ENCODE results near the gene PGP. TPM values are rescaled to one million over a fixed set of nuclear protein-coding genes. Genes with fewer than 3 reads are reported as not detected.

PGP gene
- total and polyA plus RNA-seq, 4 donors = 3.4 to 9.9 (median 6.3) TPM

- no peaks in the 10 kb centered on the region for H3K4me1 ChIP-seq (ENCODE audit: control insufficient read depth in 4 of 4, insufficient read depth in 4 of 4, low read length in 3 of 4)
- H3K27ac ChIP-seq (ENCODE audit: low read depth in 1 of 2, low read length in 2 of 2) = no peak overlapping the region
- WGBS = 96% methylated on average over 31 of the region's 31 CpGs
- H3K27me3 ChIP-seq (ENCODE audit: control insufficient read depth in 4 of 4, insufficient read depth in 4 of 4, low read length in 3 of 4) = no peaks in the 10 kb centered on the region
- H3K36me3 ChIP-seq (ENCODE audit: control insufficient read depth in 4 of 4, insufficient read depth in 3 of 4, low read depth in 1 of 4, low read length in 3 of 4) = peaks cover 9 to 29% (median 14%) of the 10 kb centered on the region in 4 donors
- no peak for DNase-seq (ENCODE audit: low spot score)
- H3K4me3 ChIP-seq (ENCODE audit: low read depth in 1 of 3, low read length in 3 of 3) = no peak overlapping the region
- H3K9me3 ChIP-seq (ENCODE audit: control insufficient read depth in 4 of 4, low read length in 3 of 4) = no peaks in the 10 kb centered on the region
- TF ChIP-seq GABPA (IDR thresholded peaks at IDR 0.05 in 1 of 2, conservative IDR thresholded peaks at IDR 0.05 in 1 of 2) (no peak), RAD21 (IDR thresholded peaks at IDR 0.05) (no peak), TAF1 (conservative IDR thresholded peaks at IDR 0.05) (no peak)
- no peak overlapping the region for H3K9ac ChIP-seq (ENCODE audit: low read depth in 1 of 2, low read length in 2 of 2)
These were observed 35.1 kb downstream of the PGP start for GRCh38 chr16:2179576-2179975.

GRCh38 chr16:2179107-2179501 lies 35.5 kb downstream of the PGP start:
- no peaks in the 10 kb centered on the region for H3K27me3 ChIP-seq (ENCODE audit: control insufficient read depth in 4 of 4, insufficient read depth in 4 of 4, low read length in 3 of 4)
- peaks cover 10 to 34% (median 18%) of the 10 kb centered on the region in 4 donors for H3K36me3 ChIP-seq (ENCODE audit: control insufficient read depth in 4 of 4, insufficient read depth in 3 of 4, low read depth in 1 of 4, low read length in 3 of 4)
- no peak for TF ChIP-seq FOXA1 (IDR thresholded peaks at IDR 0.05)
- no peak for TF ChIP-seq RXRA (IDR thresholded peaks at IDR 0.05)
- no peak for TF ChIP-seq NR2F2 (IDR thresholded peaks at IDR 0.05)
- TF ChIP-seq GABPA (IDR thresholded peaks at IDR 0.05 in 1 of 2, conservative IDR thresholded peaks at IDR 0.05 in 1 of 2) = no peak
- no peak for TF ChIP-seq REST (IDR thresholded peaks at IDR 0.05)
- 71% methylated on average over 50 of the region's 50 CpGs for WGBS
- no peak overlapping the region for H3K4me3 ChIP-seq (ENCODE audit: low read depth in 1 of 3, low read length in 3 of 3)
- H3K9me3 ChIP-seq (ENCODE audit: control insufficient read depth in 4 of 4, low read length in 3 of 4) = no peaks in the 10 kb centered on the region
- no peak overlapping the region for H3K27ac ChIP-seq (ENCODE audit: low read depth in 1 of 2, low read length in 2 of 2)
- DNase-seq (ENCODE audit: low spot score) = no peak
- H3K9ac ChIP-seq (ENCODE audit: low read depth in 1 of 2, low read length in 2 of 2) = no peak overlapping the region
- no peaks in the 10 kb centered on the region for H3K4me1 ChIP-seq (ENCODE audit: control insufficient read depth in 4 of 4, insufficient read depth in 4 of 4, low read length in 3 of 4)

GRCh38 chr16:2178321-2179106 lies 36.1 kb downstream of the PGP start:
- no peak overlapping the region for H3K4me3 ChIP-seq (ENCODE audit: low read depth in 1 of 3, low read length in 3 of 3)
- no peak for TF ChIP-seq FOXA2 (IDR thresholded peaks at IDR 0.05)
- no peak for TF ChIP-seq FOXA1 (IDR thresholded peaks at IDR 0.05)
- TF ChIP-seq NR2F2 (IDR thresholded peaks at IDR 0.05) = no peak
- TF ChIP-seq HNF4G (IDR thresholded peaks at IDR 0.05) = no peak
- no peak overlapping the region for H3K27ac ChIP-seq (ENCODE audit: low read depth in 1 of 2, low read length in 2 of 2)
- H3K9me3 ChIP-seq (ENCODE audit: control insufficient read depth in 4 of 4, low read length in 3 of 4) = no peaks in the 10 kb centered on the region
- peak; percentile 59 for DNase-seq (ENCODE audit: low spot score)
- WGBS = 51% methylated on average over 106 of the region's 106 CpGs
- H3K4me1 ChIP-seq (ENCODE audit: control insufficient read depth in 4 of 4, insufficient read depth in 4 of 4, low read length in 3 of 4) = no peaks in the 10 kb centered on the region
- H3K9ac ChIP-seq (ENCODE audit: low read depth in 1 of 2, low read length in 2 of 2) = no peak overlapping the region
- H3K36me3 ChIP-seq (ENCODE audit: control insufficient read depth in 4 of 4, insufficient read depth in 3 of 4, low read depth in 1 of 4, low read length in 3 of 4) = peaks cover 12 to 38% (median 21%) of the 10 kb centered on the region in 4 donors
- no peaks in the 10 kb centered on the region for H3K27me3 ChIP-seq (ENCODE audit: control insufficient read depth in 4 of 4, insufficient read depth in 4 of 4, low read length in 3 of 4)

- Histone ChIP-seq H3K4me3 (ENCODE audit: low read depth in 1 of 3, low read length in 3 of 3) (no peak overlapping the region), H3K9ac (ENCODE audit: low read depth in 1 of 2, low read length in 2 of 2) (no peak overlapping the region), H3K27me3 (ENCODE audit: control insufficient read depth in 4 of 4, insufficient read depth in 4 of 4, low read length in 3 of 4) (no peaks in the 10 kb centered on the region), H3K4me1 (ENCODE audit: control insufficient read depth in 4 of 4, insufficient read depth in 4 of 4, low read length in 3 of 4) (no peaks in the 10 kb centered on the region), H3K9me3 (ENCODE audit: control insufficient read depth in 4 of 4, low read length in 3 of 4) (no peaks in the 10 kb centered on the region), H3K36me3 (ENCODE audit: control insufficient read depth in 4 of 4, insufficient read depth in 3 of 4, low read depth in 1 of 4, low read length in 3 of 4) (peaks cover 12 to 48% (median 29%) of the 10 kb centered on the region in 4 donors), H3K27ac (ENCODE audit: low read depth in 1 of 2, low read length in 2 of 2) (no peak overlapping the region)
- no peak for TF ChIP-seq MAX (IDR thresholded peaks at IDR 0.05)
- no peak for TF ChIP-seq ATF3 (IDR thresholded peaks at IDR 0.05)
- TF ChIP-seq ZBTB33 (IDR thresholded peaks at IDR 0.05) = no peak
- TF ChIP-seq RAD21 (IDR thresholded peaks at IDR 0.05) = no peak
- no peak for TF ChIP-seq JUND (IDR thresholded peaks at IDR 0.05)
- TF ChIP-seq FOXA1 (IDR thresholded peaks at IDR 0.05) = no peak
- no peak for TF ChIP-seq CTCF (IDR thresholded peaks at IDR 0.05; ENCODE audit: low read depth, low read length, missing input control)
- no peak for TF ChIP-seq TAF1 (conservative IDR thresholded peaks at IDR 0.05)
- TF ChIP-seq GABPA (IDR thresholded peaks at IDR 0.05 in 1 of 2, conservative IDR thresholded peaks at IDR 0.05 in 1 of 2) = no peak
- WGBS = 97% methylated on average over 20 of the region's 20 CpGs
- DNase-seq (ENCODE audit: low spot score) = no peak
These were observed 37.1 kb downstream of the PGP start for GRCh38 chr16:2177561-2177960.
